ENCODE results near the gene CMC2.

GRCh38 chr16:80994451-80994850 is 12.2 kb downstream of the CMC2 start:
- TF ChIP-seq POLR2AphosphoS5 (IDR thresholded peaks at IDR 0.05; ENCODE audit: low read depth, low read length) (no peak), SIN3A (IDR thresholded peaks at IDR 0.05; ENCODE audit: borderline replicate concordance, insufficient read depth, low read length) (no peak), TAF1 (IDR thresholded peaks at IDR 0.05; ENCODE audit: borderline replicate concordance, insufficient read depth, low read length) (no peak), REST (IDR thresholded peaks at IDR 0.05; ENCODE audit: insufficient read depth in 1 of 2, low read depth in 2 of 2, low read length in 2 of 2) (no peak), FOXP2 (optimal IDR thresholded peaks at IDR 0.05; ENCODE audit: borderline replicate concordance, extremely low read depth, extremely low read length, insufficient read depth) (no peak)
